Suprapubic skin (tissue), 4 donors: ENCODE data around the gene FADS6. TPM values are rescaled to one million over a fixed set of nuclear protein-coding genes. Genes with fewer than 3 reads are reported as not detected.

ENCODE experiments used
- DNase-seq, 2 donors: peaks; one replicate each; pipeline ENCODE4 v3.0.0-alpha.2; 2019; ENCODE audit warnings: low spot score in 2 of 2
- H3K27ac ChIP-seq: fragments of 200-600 bp; sonication (generic); one replicate; pipeline ENCODE4 v1.5.1; 2019
- H3K27me3 ChIP-seq: fragments of 200-600 bp; sonication (generic); one replicate; pipeline ENCODE4 v1.5.1; 2019
- H3K36me3 ChIP-seq: fragments of 200-600 bp; sonication (generic); one replicate; pipeline ENCODE4 v1.5.1; 2019
- H3K4me1 ChIP-seq: fragments of 200-600 bp; sonication (generic); one replicate; pipeline ENCODE4 v1.5.1; 2019
- H3K4me3 ChIP-seq: fragments of 200-600 bp; sonication (generic); one replicate; pipeline ENCODE4 v1.5.1; 2019; ENCODE audit warnings: mild to moderate bottlenecking
- H3K9me3 ChIP-seq: fragments of 200-600 bp; sonication (generic); one replicate; pipeline ENCODE4 v1.5.1; 2019
- EP300 ChIP-seq: sonication (generic); formaldehyde crosslinking; IDR thresholded peaks from one replicate; pipeline ENCODE4 v1.6.1; 2017; ENCODE audit warnings: antibody characterized with exemption
- POLR2A ChIP-seq, 2 donors: fragments of 450-650 bp; IDR thresholded peaks; one replicate each; pipeline ENCODE4 v1.6.1; 2017; ENCODE audit warnings: antibody characterized with exemption in 2 of 2, mild to moderate bottlenecking in 2 of 2, moderate library complexity in 2 of 2
- POLR2AphosphoS5 ChIP-seq, 3 donors: sonication (generic); formaldehyde crosslinking; IDR thresholded peaks; one replicate each; pipeline ENCODE4 v1.6.1; 2017; ENCODE audit warnings: antibody characterized with exemption in 3 of 3
- WGBS: methylation state at CpG from one replicate; pipeline ENCODE4 v1.1.5; 2018; 5-methylcytosine and 5-hydroxymethylcytosine counted together
- total RNA-seq, 4 donors: library from RNA; depleted of rRNA; stranded (reverse); fragments of >200 nt; gene quantifications; one replicate each; pipeline ENCODE4 v1.1.0, GENCODE V29; 2016
- TF ChIP-seq, protein P1 (sequence below), 2 donors: fragments of 200-600 bp in 1 of 2; fragments of 450-650 bp in 1 of 2; sonication (generic) in 1 of 2; IDR thresholded peaks; one replicate each; pipeline ENCODE4 v1.5.1; 2016 to 2019; ENCODE audit warnings: antibody characterized with exemption in 2 of 2, mild to moderate bottlenecking in 1 of 2, moderate library complexity in 1 of 2

Gene FADS6
- total RNA-seq, 4 donors from 2014 or later: 4.9 to 11.6 (median 8.1) TPM

DNA sequence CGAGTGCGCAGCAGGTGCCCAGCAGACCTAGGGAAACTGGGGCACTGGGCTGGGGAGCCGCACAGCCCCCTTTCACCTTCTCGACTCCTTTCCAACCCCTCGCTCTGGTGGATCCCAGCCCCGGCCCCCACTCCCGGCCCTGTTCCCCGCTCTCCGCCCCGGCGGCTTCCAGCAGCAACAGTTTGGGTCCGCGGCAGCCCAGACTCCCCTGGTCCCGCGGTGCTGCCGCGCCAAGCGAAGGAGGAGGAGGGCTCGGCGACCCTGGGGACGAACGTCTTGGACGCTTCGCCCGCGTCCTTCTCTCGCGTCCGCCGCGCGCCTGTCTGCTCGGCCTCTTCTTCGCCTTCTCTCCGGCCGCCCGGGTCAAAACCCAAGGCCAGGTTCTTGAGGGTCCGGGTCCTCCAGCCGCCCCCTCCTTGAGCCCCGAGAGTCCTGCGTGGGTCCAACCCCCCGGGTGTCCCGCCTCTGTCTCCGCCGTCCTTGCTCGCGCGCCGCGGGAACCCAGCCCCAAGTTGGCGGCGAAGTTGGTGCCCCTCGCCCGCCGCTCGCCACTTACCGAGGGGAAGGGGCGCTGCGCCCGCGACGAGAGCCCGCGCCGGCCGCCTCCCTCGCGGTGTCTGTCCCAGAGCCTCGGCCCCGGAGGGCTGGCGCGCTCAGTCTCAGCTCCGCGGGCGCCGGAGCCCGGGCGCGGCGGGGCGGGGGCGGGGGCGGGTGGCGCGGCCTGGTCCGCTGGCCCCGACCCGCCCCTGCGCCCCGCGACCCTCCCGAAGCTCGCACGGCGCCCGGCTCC, 32.4 kb downstream of the FADS6 start:
- no CpG with 5 or more reads among the region's 96 CpGs for WGBS
- Histone ChIP-seq H3K27ac (no peak overlapping the region), H3K4me1 (peaks cover 32% of the 10 kb centered on the region), H3K4me3 (peak overlapping the region; percentile 45), H3K36me3 (peaks cover 10% of the 10 kb centered on the region), H3K27me3 (peaks cover 64% of the 10 kb centered on the region), H3K9me3 (no peaks in the 10 kb centered on the region)
- no peak for TF ChIP-seq POLR2AphosphoS5 (IDR thresholded peaks at IDR 0.05)
- no peak for TF ChIP-seq POLR2A (IDR thresholded peaks at IDR 0.05)
- no peak for TF ChIP-seq EP300
- TF ChIP-seq, protein P1, sequence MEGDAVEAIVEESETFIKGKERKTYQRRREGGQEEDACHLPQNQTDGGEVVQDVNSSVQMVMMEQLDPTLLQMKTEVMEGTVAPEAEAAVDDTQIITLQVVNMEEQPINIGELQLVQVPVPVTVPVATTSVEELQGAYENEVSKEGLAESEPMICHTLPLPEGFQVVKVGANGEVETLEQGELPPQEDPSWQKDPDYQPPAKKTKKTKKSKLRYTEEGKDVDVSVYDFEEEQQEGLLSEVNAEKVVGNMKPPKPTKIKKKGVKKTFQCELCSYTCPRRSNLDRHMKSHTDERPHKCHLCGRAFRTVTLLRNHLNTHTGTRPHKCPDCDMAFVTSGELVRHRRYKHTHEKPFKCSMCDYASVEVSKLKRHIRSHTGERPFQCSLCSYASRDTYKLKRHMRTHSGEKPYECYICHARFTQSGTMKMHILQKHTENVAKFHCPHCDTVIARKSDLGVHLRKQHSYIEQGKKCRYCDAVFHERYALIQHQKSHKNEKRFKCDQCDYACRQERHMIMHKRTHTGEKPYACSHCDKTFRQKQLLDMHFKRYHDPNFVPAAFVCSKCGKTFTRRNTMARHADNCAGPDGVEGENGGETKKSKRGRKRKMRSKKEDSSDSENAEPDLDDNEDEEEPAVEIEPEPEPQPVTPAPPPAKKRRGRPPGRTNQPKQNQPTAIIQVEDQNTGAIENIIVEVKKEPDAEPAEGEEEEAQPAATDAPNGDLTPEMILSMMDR (IDR thresholded peaks at IDR 0.05): no peak
- no peak for DNase-seq

- H3K36me3 ChIP-seq: peaks cover 5% of the 10 kb centered on the region
- H3K27me3 ChIP-seq: peaks cover 72% of the 10 kb centered on the region
- WGBS: 5% methylated on average over 15 of the region's 44 CpGs
- TF ChIP-seq, protein P1 (IDR thresholded peaks at IDR 0.05): no peak
- TF ChIP-seq POLR2A (IDR thresholded peaks at IDR 0.05): no peak
- no peak for TF ChIP-seq POLR2AphosphoS5 (IDR thresholded peaks at IDR 0.05)
- no peak for TF ChIP-seq EP300
- peaks cover 32% of the 10 kb centered on the region for H3K4me1 ChIP-seq
- peak overlapping the region; percentile 45 for H3K4me3 ChIP-seq
- no peak overlapping the region for H3K27ac ChIP-seq
- no peaks in the 10 kb centered on the region for H3K9me3 ChIP-seq
- no peak for DNase-seq
Observed at GRCh38 chr17:74860229-74860871, 33.1 kb downstream of the FADS6 start.

DNA sequence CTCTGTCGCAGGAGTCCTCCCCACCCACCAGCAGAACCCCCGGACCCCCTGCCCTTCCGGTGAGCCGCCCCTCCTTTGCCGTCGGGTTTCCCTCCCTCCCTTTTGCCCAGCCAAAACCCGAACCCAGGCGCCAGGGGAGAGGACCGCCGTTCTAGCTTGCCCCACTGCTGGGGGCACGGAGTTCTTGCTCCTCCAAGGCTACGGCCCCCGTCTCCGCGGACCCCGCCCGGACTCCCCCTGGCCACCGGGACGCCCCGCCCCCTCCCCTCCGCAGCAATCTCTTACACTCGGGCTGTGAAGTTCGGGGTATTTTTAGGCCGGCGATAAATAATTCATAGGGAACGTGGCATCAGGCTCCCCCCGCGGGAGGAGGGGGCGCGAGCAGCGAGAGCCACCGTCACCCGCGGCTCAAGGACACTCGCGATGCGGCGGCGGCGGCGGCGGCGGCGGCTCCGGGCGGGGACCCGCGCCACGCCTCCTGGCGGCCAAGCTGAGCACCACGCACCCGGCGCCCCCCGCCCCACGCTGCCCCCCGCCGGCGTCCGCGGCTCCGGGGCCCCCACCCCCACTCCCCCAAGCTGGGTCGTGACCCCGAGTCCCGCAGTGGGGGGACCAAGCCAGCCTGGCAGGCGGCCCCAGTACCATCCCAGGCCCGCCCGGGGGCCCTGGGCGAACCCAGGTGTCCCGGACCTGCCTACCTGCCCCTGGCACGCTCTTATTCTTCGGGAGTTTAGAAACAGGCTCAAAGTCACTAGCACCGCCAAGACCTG, 33.8 kb downstream of the FADS6 start, which contains the start of gene GRIN2C:
TSS of gene GRIN2C (minus strand) at position 427 of the 770 bp plus-strand sequence. CDS start 4,793 bp downstream, outside the sequence.
- DNase-seq: no peak
- Histone ChIP-seq H3K4me3 (peak within 1 kb of the TSS; percentile 45), H3K36me3 (peaks cover 5% of the 10 kb centered on the region), H3K27ac (no peak within 1 kb of the TSS), H3K9me3 (no peaks in the 10 kb centered on the region), H3K4me1 (peaks cover 30% of the 10 kb centered on the region), H3K27me3 (peaks cover 79% of the 10 kb centered on the region)
- TF ChIP-seq POLR2AphosphoS5 (IDR thresholded peaks at IDR 0.05) (no peak), EP300 (no peak)
- TF ChIP-seq, protein P1 (IDR thresholded peaks at IDR 0.05): peak in 1 of 2 donors; percentile 59
- under 1% methylated on average over 28 of the region's 72 CpGs for WGBS

GRCh38 chr17:74858672-74859458, 34.6 kb downstream of the FADS6 start:
- Histone ChIP-seq H3K9me3 (no peaks in the 10 kb centered on the region), H3K27me3 (peaks cover 86% of the 10 kb centered on the region), H3K4me1 (peaks cover 30% of the 10 kb centered on the region)

More at GRCh38 chr17:74858672-74859458, 34.6 kb downstream of the FADS6 start:
- no peak for DNase-seq
- Histone ChIP-seq H3K4me3 (no peak overlapping the region), H3K36me3 (peaks cover 2% of the 10 kb centered on the region), H3K27ac (no peak overlapping the region)
- no peak for TF ChIP-seq POLR2AphosphoS5 (IDR thresholded peaks at IDR 0.05)
- TF ChIP-seq EP300: no peak
- TF ChIP-seq, protein P1 (IDR thresholded peaks at IDR 0.05): no peak
- TF ChIP-seq POLR2A (IDR thresholded peaks at IDR 0.05): no peak
- WGBS: 44% methylated on average over 10 of the region's 12 CpGs
